ENCODE results near the gene SLC7A5. TPM values are rescaled to one million over a fixed set of nuclear protein-coding genes. Genes with fewer than 3 reads are reported as not detected.

The SLC7A5 gene
- total and polyA plus RNA-seq, 2 of the 13 experiments (the other 11 are each of a cell fraction or from before 2014, with no cell fraction given) = 79.6 to 155 TPM

DNA sequence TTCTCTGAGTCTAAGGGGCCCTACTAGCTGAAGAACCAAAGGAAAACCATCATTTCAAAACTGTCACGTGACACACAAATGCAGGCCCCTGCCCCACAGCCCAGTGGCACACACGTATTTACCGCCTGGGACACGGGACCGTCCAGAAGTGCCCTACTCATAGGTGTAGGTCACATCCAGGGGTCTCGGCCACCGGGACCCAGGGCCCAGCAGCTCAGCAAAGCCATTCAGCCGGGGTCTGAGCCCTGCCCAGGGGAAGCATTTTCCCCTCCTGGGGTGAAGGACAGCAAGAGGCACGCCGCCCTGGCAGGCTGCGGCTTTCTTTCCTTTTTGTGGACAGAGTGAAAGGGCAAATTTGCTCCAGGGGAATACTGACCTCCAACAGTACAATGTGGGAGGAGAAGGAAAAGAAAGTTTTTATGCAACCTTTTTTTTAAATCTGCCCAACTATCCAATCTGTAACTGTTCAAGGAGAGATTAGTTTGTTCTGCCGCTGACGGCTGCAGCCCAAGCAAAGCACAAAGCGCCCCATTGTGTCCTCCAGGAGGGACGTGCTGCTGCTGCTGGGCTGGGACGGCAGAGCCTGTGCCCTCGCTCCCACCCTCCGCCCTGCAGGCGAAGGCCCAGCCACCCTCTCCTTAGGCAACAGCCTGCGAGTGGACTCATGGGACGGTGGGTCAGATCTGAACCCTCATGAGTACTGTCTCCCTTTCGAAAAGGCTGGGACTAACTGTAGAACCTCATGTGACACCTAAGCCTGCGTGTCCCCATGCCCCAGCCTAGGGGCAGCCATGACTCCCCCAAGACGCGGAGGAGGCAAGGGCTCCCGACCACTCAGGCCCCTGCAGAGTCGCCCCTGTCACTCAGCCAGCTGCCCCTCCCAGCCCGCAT lies 21.3 kb downstream of the SLC7A5 start (continued):
- TF ChIP-seq, protein P1, sequence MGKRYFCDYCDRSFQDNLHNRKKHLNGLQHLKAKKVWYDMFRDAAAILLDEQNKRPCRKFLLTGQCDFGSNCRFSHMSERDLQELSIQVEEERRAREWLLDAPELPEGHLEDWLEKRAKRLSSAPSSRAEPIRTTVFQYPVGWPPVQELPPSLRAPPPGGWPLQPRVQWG (CRISPR knock-in tag; IDR thresholded peaks at IDR 0.05; ENCODE audit: borderline replicate concordance, low read depth) = no peak
- TF ChIP-seq ZSCAN22 (CRISPR knock-in tag; IDR thresholded peaks at IDR 0.05) (peak; percentile 85; the same call in 1 of the 2 replicates), ZNF484 (CRISPR knock-in tag; IDR thresholded peaks at IDR 0.05; ENCODE audit: borderline replicate concordance, low read depth) (no peak), HMGA1 (CRISPR knock-in tag; conservative IDR thresholded peaks at IDR 0.05) (no peak), PAWR (CRISPR knock-in tag; IDR thresholded peaks at IDR 0.05; ENCODE audit: borderline replicate concordance) (no peak), ZNF773 (CRISPR knock-in tag; IDR thresholded peaks at IDR 0.05; ENCODE audit: borderline replicate concordance) (no peak), SMC3 (IDR thresholded peaks at IDR 0.05; ENCODE audit: low read length) (peak; percentile 0; the same call in 1 of the 2 replicates), MEIS2 (CRISPR knock-in tag; IDR thresholded peaks at IDR 0.05) (peak; percentile 88; the same call in 1 of the 2 replicates), ZNF136 (CRISPR knock-in tag; IDR thresholded peaks at IDR 0.05; ENCODE audit: low read depth) (peak; percentile 68; the same call in 1 of the 2 replicates), CC2D1A (CRISPR knock-in tag; IDR thresholded peaks at IDR 0.05) (0 out of 2 replicates have a peak, but pooled peaks have one; percentile 57), MEIS1 (CRISPR knock-in tag; IDR thresholded peaks at IDR 0.05; ENCODE audit: borderline replicate concordance) (peak; percentile 82), DNMT3B (CRISPR knock-in tag; conservative IDR thresholded peaks at IDR 0.05) (no peak), MAFG (CRISPR knock-in tag; IDR thresholded peaks at IDR 0.05) (no peak), STAT5B (CRISPR knock-in tag; IDR thresholded peaks at IDR 0.05) (peak; percentile 11; the same call in 1 of the 2 replicates), RNF2 (conservative IDR thresholded peaks at IDR 0.05; ENCODE audit: low read depth) (peak; percentile 71; the same call in 1 of the 2 replicates), PHF5A (CRISPR knock-in tag; IDR thresholded peaks at IDR 0.05; ENCODE audit: low read depth, unreplicated experiment) (peak; percentile 18), ZNF12 (CRISPR knock-in tag; IDR thresholded peaks at IDR 0.05) (peak; percentile 67; the same call in 1 of the 2 replicates), SRF (IDR thresholded peaks at IDR 0.05; ENCODE audit: low read depth, low read length) (peak; percentile 19; the same call in 1 of the 2 replicates), ZNF75D (CRISPR knock-in tag; IDR thresholded peaks at IDR 0.05; ENCODE audit: borderline replicate concordance) (no peak), ZNF225 (CRISPR knock-in tag; IDR thresholded peaks at IDR 0.05) (no peak)
- TF ChIP-seq, protein P2, sequence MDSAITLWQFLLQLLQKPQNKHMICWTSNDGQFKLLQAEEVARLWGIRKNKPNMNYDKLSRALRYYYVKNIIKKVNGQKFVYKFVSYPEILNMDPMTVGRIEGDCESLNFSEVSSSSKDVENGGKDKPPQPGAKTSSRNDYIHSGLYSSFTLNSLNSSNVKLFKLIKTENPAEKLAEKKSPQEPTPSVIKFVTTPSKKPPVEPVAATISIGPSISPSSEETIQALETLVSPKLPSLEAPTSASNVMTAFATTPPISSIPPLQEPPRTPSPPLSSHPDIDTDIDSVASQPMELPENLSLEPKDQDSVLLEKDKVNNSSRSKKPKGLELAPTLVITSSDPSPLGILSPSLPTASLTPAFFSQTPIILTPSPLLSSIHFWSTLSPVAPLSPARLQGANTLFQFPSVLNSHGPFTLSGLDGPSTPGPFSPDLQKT (CRISPR knock-in tag; IDR thresholded peaks at IDR 0.05; ENCODE audit: borderline replicate concordance) = no peak
- TF ChIP-seq, protein P3, sequence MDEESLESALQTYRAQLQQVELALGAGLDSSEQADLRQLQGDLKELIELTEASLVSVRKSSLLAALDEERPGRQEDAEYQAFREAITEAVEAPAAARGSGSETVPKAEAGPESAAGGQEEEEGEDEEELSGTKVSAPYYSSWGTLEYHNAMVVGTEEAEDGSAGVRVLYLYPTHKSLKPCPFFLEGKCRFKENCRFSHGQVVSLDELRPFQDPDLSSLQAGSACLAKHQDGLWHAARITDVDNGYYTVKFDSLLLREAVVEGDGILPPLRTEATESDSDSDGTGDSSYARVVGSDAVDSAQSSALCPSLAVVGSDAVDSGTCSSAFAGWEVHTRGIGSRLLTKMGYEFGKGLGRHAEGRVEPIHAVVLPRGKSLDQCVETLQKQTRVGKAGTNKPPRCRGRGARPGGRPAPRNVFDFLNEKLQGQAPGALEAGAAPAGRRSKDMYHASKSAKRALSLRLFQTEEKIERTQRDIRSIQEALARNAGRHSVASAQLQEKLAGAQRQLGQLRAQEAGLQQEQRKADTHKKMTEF (CRISPR knock-in tag; IDR thresholded peaks at IDR 0.05) = peak; percentile 84
- TF ChIP-seq, protein P4, sequence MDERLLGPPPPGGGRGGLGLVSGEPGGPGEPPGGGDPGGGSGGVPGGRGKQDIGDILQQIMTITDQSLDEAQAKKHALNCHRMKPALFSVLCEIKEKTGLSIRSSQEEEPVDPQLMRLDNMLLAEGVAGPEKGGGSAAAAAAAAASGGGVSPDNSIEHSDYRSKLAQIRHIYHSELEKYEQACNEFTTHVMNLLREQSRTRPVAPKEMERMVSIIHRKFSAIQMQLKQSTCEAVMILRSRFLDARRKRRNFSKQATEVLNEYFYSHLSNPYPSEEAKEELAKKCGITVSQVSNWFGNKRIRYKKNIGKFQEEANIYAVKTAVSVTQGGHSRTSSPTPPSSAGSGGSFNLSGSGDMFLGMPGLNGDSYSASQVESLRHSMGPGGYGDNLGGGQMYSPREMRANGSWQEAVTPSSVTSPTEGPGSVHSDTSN (CRISPR knock-in tag; IDR thresholded peaks at IDR 0.05) = peak; percentile 63
